Adrenal gland (tissue), 12 donors: ENCODE data around the gene DYNLT3. TPM values are rescaled to one million over a fixed set of nuclear protein-coding genes. Genes with fewer than 3 reads are reported as not detected.

Source experiments
- DNase-seq, 7 donors: peaks; one replicate each; pipeline ENCODE4 v3.0.0-alpha.2; 2019 to 2020
- H3K27ac ChIP-seq, 5 donors: fragments of 200-600 bp; sonication (generic) in 4 of 5; 1 replicate in 3 of 5; 2 replicates in 2 of 5; pipeline versions ENCODE4 v1.5.1 to v1.8.0; 2016 to 2020; ENCODE audit warnings: mild to moderate bottlenecking in 1 of 5
- H3K27me3 ChIP-seq: fragments of 200-600 bp; 2 replicates; pipeline ENCODE4 v1.8.0; 2021
- H3K36me3 ChIP-seq, 2 donors: fragments of 200-600 bp; replicated peaks in 1 of 2; 1 replicate in 1 of 2; 2 replicates in 1 of 2; pipeline versions ENCODE4 v1.5.1 to v1.8.0; 2018 to 2022
- H3K4me1 ChIP-seq, 2 donors: fragments of 200-600 bp; replicated peaks in 1 of 2; 1 replicate in 1 of 2; 2 replicates in 1 of 2; pipeline versions ENCODE4 v1.5.1 to v1.8.0; 2018 to 2021
- H3K4me3 ChIP-seq, 4 donors: fragments of 200-600 bp; sonication (generic) in 3 of 4; one replicate each; pipeline ENCODE4 v1.5.1; 2016 to 2018
- H3K9me3 ChIP-seq, 3 donors: fragments of 200-600 bp; sonication (generic) in 1 of 3; replicated peaks in 1 of 3; 1 replicate in 2 of 3; 2 replicates in 1 of 3; pipeline versions ENCODE4 v1.5.1 to v1.8.0; 2016 to 2021
- POLR2A ChIP-seq, 2 donors: fragments of 450-650 bp; IDR thresholded peaks; one replicate each; pipeline ENCODE4 v1.6.1; 2017; ENCODE audit warnings: antibody characterized with exemption in 2 of 2, mild to moderate bottlenecking in 2 of 2, moderate library complexity in 1 of 2
- WGBS, 4 donors: extraction: QIAGEN DNeasy Blood & Tissue Kit in 2 of 4; methylation state at CpG; one replicate each; pipeline versions ENCODE4 v1.1.5 to v1.1.7; 2013 to 2017; 5-methylcytosine and 5-hydroxymethylcytosine counted together
- intact Hi-C, 2 donors: fragments of 100-400 bp; cut with DNase I; formaldehyde crosslinking; loops; one replicate each; pipeline versions ENCODE4 v1.14.1 to v1.15.0; 2022 to 2023
- polyA plus RNA-seq, 3 donors: library from polyadenylated mRNA; stranded (reverse); fragments of 200-250 nt in 2 of 3; fragments of 350-450 nt in 1 of 3; fragmentation: Illumina TruSeq in 1 of 3; extraction: RNeasy Lipid Tissue Mini Kit (QIAGEN cat#74804) in 1 of 3; gene quantifications; one replicate each; pipeline ENCODE4 v1.2.3, GENCODE V29; 2013 to 2014
- total RNA-seq, 9 donors: library from RNA; depleted of rRNA in 4 of 9; stranded (reverse); fragments of >200 nt in 4 of 9; fragments of 120-200 nt in 1 of 9; fragmentation: NEBNext Ultra II Directional in 1 of 9; extraction: Animal tissue kit (Norgen Biotek cat#: 25700) in 1 of 9; gene quantifications; one replicate each; pipeline versions ENCODE4 v1.1.0 to v1.2.4, GENCODE V29; 2013 to 2023
- TF ChIP-seq, protein P1 (sequence below), 6 experiments: fragments of 450-650 bp in 4 of 6; fragments of 200-600 bp in 2 of 6; sonication (generic) in 1 of 6; IDR thresholded peaks; 1 replicate in 5 of 6; 2 replicates in 1 of 6; pipeline versions ENCODE4 v1.5.1 to v1.8.0; 2016 to 2021; ENCODE audit warnings: antibody characterized with exemption in 6 of 6, mild to moderate bottlenecking in 2 of 6, moderate library complexity in 1 of 6
- donor health status: healthy with polysubstance abuse.
- donor health status: Bipolar disorder and iron deficiency.
- donor health status: DM: yes; HTN: yes; CAD: no.
- donor health status: DM: no; HTN: no; CAD: no.
- donor health status: DM: no; HTN: no; CAD: no.
- donor health status: DM: yes; HTN: yes; CAD: no.

DYNLT3 gene
- total and polyA plus RNA-seq, 12 donors = 25.2 to 137 (median 51.4) TPM

DNA sequence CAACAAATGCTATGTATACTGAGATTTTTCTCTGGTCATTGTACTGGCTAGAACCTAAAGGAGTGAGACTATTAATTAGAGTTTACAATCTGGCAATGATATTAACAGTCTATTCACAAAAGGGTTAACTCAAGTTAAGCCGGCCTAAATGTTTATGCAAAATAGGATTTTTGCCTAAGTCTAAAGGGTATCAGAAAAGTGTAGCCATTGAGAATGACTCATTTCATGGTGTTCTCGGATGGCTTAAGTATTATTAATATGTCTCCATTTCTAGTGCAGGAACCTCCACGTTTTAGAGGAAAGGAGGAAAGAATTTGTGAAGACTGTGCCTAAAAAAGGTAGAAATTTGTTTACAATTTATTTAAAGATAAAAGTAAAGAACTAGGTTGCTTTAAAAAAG is 29.8 kb downstream of the DYNLT3 start:
- Histone ChIP-seq H3K9me3 (no peaks in the 10 kb centered on the region), H3K27ac (no peak overlapping the region), H3K4me1 (no peaks in the 10 kb centered on the region), H3K4me3 (no peak overlapping the region), H3K36me3 (no peaks in the 10 kb centered on the region), H3K27me3 (peaks cover 15% of the 10 kb centered on the region)
- intact Hi-C loops = loop anchor here in 1 of 2 donors (10.0 kb wide), 1 partner anchor 63 kb away; no protein-coding TSS in a partner anchor
- 41 to 49% (median 48%) methylated on average over 3 of the region's 3 CpGs for WGBS, 4 donors
- no peak for DNase-seq
- TF ChIP-seq POLR2A (IDR thresholded peaks at IDR 0.05) = no peak
- TF ChIP-seq, protein P1, sequence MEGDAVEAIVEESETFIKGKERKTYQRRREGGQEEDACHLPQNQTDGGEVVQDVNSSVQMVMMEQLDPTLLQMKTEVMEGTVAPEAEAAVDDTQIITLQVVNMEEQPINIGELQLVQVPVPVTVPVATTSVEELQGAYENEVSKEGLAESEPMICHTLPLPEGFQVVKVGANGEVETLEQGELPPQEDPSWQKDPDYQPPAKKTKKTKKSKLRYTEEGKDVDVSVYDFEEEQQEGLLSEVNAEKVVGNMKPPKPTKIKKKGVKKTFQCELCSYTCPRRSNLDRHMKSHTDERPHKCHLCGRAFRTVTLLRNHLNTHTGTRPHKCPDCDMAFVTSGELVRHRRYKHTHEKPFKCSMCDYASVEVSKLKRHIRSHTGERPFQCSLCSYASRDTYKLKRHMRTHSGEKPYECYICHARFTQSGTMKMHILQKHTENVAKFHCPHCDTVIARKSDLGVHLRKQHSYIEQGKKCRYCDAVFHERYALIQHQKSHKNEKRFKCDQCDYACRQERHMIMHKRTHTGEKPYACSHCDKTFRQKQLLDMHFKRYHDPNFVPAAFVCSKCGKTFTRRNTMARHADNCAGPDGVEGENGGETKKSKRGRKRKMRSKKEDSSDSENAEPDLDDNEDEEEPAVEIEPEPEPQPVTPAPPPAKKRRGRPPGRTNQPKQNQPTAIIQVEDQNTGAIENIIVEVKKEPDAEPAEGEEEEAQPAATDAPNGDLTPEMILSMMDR (IDR thresholded peaks at IDR 0.05) = no peak

DNA sequence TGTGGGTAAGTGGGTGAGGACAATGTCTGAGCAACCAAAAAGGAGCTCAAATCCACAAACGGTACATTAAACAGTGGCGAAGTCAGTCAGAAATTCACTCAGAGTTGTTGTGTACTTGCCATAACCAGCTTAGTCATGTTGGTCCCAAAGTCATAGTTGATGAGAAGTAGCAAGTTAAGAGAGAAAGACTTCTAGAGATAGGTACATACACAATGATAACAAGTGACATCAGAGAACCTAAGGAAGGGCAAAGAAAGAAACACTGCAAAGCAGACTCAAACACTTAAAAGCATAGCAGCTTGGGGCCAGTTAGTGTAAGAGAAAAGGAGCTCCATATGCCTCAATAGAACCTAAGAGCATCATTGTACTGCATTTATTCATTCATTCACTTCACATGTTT is 30.2 kb downstream of the DYNLT3 start:
- Histone ChIP-seq H3K4me1 (no peaks in the 10 kb centered on the region), H3K9me3 (no peaks in the 10 kb centered on the region), H3K4me3 (no peak overlapping the region), H3K27me3 (peaks cover 16% of the 10 kb centered on the region), H3K36me3 (no peaks in the 10 kb centered on the region), H3K27ac (no peak overlapping the region)
- TF ChIP-seq, protein P1 (IDR thresholded peaks at IDR 0.05) = no peak
- TF ChIP-seq POLR2A (IDR thresholded peaks at IDR 0.05) = no peak
- no peak for DNase-seq
- intact Hi-C loops = loop anchor here in 1 of 2 donors (10.0 kb wide), 1 partner anchor 62 kb away; no protein-coding TSS in a partner anchor
- 69 to 91% (median 76%) methylated on average over 2 of the region's 2 CpGs for whole genome bisulfite sequencing, 4 donors

DNA sequence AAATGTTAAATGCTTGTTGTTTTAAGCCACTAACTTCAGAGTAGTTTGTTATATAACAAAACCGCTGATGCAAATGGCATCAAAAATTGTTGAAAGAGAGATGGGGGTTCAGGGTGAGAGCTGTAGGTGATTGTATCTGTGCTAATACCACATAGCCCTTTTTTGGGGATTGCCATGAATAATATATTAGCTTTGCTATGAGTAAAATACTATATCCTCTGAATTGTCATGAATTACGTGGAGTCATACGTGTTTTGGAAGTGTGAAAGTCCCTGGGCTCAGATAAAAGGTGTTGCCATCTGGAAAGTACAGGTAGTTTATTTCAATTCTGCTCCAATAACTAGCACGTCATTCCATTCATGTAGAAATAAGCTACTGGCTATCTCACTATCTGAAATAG is 30.6 kb downstream of the DYNLT3 start:
- no peak for DNase-seq
- H3K27me3 ChIP-seq = peaks cover 20% of the 10 kb centered on the region
- H3K4me3 ChIP-seq = no peak overlapping the region
- 68 to 80% (median 73%) methylated on average over 4 of the region's 4 CpGs for WGBS, 4 donors
- intact Hi-C loops = loop anchor here in 1 of 2 donors (10.0 kb wide), 1 partner anchor 62 kb away; no protein-coding TSS in a partner anchor
- no peaks in the 10 kb centered on the region for H3K36me3 ChIP-seq
- H3K4me1 ChIP-seq = no peaks in the 10 kb centered on the region
- TF ChIP-seq, protein P1 (IDR thresholded peaks at IDR 0.05) = no peak
- TF ChIP-seq POLR2A (IDR thresholded peaks at IDR 0.05) = no peak
- no peaks in the 10 kb centered on the region for H3K9me3 ChIP-seq
- H3K27ac ChIP-seq = no peak overlapping the region

DNA sequence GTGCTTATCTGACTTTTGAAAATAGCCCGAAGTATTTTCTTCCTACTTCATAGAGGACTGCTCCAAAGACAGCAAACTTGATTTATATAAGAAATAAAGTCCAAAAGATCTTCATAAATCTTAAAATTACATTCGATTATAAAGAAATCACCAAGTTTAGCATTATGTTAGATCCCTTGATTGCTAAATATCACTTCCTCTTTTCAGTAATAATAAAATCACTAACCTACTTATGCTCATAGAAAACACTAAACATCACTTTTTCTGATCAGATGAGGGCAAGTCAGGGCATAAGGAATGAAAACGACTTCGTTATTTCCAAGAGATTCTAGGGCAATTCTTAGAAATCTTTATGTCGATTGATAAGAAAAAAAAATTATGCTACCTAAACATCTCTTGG is 32.0 kb downstream of the DYNLT3 start:
- no peak for DNase-seq
- intact Hi-C loops = loop anchor here in 1 of 2 donors (10.0 kb wide), 1 partner anchor 61 kb away; no protein-coding TSS in a partner anchor
- Histone ChIP-seq H3K36me3 (no peaks in the 10 kb centered on the region), H3K9me3 (no peaks in the 10 kb centered on the region), H3K4me3 (no peak overlapping the region), H3K4me1 (no peaks in the 10 kb centered on the region), H3K27ac (no peak overlapping the region), H3K27me3 (peaks cover 22% of the 10 kb centered on the region)
- no peak for TF ChIP-seq POLR2A (IDR thresholded peaks at IDR 0.05)
- TF ChIP-seq, protein P1 (IDR thresholded peaks at IDR 0.05) = no peak
- 46 to 68% (median 57%) methylated on average over 5 of the region's 5 CpGs for WGBS, 4 donors
